ENCODE results near the gene COMT.

The COMT gene

DNA sequence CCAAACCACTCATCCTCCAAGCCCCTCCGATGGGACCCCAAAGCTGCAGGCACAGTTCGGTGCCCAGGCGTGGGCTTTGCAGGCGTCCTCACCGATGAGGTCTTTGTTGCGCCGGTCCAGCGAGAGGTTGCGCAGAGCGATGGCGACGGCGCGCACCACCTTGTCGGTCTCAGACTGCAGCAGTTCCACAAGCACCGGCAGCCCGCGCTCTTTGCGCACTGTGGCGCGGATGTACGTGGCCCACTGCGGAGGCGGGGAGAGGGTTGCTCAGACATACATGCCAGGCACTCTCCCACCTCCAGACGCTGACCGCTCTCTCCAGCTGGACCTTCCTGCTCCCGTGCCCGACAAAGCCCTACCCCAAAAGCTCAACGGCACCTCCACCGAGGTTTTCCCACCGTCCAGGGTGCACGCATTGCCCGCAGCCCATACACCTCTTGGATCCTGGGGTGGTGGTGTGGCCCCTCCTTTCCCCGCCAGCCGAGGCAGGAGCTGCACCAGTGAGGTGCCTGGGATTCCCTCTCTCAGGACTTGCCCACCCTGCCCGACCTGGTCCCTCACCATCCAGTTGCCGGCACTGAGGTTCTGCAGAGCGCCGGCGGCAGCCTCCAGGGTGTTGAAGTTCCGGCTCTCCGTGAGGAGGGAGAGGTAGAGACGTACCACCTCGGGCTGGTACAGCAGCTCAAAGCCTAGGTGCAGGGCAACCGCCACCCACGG, 32.1 kb downstream of the COMT start:
- DNase-seq (ENCODE audit: extremely low spot score): no peak
- TF ChIP-seq ARNT (IDR thresholded peaks at IDR 0.05) (no peak), ZNF384 (IDR thresholded peaks at IDR 0.05) (no peak), L3MBTL2 (conservative IDR thresholded peaks at IDR 0.05) (no peak), NFRKB (IDR thresholded peaks at IDR 0.05) (no peak), HDGF (IDR thresholded peaks at IDR 0.05; ENCODE audit: borderline replicate concordance) (no peak), ELF4 (IDR thresholded peaks at IDR 0.05) (no peak), CTBP1 (IDR thresholded peaks at IDR 0.05; ENCODE audit: borderline replicate concordance) (no peak), FOXA1 (IDR thresholded peaks at IDR 0.05) (no peak)
- ChIA-PET CTCF (interaction anchor here (3.2 kb wide), 1 partner anchor 40 kb away, joined by 17 read pairs; no protein-coding TSS in a partner anchor), POLR2A (interaction anchor here (1.1 to 2.4 kb wide), 3 partner anchors 11 to 47 kb away, joined by 3 to 25 read pairs (median 4); partner anchors contain the start of gene TANGO2)

DNA sequence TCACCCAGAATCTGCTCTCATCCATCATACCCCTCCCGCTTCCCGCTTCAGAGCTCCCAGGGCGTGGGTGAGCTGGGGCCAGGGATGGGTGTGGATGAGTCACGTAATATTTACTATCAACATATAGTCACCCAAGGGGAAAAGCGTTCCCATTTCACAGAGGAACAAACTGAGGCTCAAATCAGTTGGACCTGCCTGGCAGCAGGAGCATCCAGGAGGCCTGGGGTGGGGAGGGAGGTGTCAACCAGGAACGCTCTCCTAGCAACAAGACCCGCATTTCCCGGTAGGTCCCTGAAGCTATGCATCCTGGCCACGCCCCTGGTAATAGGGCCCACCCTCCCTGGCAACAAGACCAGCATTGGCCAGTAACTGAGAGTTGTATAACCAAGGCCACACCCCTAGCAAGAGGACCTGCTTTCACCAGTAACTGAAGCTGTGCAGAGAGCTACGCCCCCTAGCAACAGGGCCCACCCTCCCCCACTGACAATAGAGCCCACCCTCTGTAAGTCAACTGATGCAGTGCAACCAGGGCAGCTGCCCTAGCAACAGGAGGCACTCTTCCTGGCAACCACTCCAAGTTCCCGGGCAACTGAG, 32.8 kb downstream of the COMT start:
- CTCF ChIA-PET: interaction anchor here (3.2 kb wide), 1 partner anchor 39 kb away, joined by 17 read pairs; no protein-coding TSS in a partner anchor
- TF ChIP-seq ZNF384 (IDR thresholded peaks at IDR 0.05) (no peak), CTBP1 (IDR thresholded peaks at IDR 0.05; ENCODE audit: borderline replicate concordance) (no peak)
- peak; percentile 91 for DNase-seq (ENCODE audit: extremely low spot score)
- POLR2A ChIA-PET: interaction anchor here (0.9 to 2.4 kb wide), 5 partner anchors 11 to 47 kb away, joined by 3 to 25 read pairs (median 4); partner anchors contain the start of gene TANGO2

DNA sequence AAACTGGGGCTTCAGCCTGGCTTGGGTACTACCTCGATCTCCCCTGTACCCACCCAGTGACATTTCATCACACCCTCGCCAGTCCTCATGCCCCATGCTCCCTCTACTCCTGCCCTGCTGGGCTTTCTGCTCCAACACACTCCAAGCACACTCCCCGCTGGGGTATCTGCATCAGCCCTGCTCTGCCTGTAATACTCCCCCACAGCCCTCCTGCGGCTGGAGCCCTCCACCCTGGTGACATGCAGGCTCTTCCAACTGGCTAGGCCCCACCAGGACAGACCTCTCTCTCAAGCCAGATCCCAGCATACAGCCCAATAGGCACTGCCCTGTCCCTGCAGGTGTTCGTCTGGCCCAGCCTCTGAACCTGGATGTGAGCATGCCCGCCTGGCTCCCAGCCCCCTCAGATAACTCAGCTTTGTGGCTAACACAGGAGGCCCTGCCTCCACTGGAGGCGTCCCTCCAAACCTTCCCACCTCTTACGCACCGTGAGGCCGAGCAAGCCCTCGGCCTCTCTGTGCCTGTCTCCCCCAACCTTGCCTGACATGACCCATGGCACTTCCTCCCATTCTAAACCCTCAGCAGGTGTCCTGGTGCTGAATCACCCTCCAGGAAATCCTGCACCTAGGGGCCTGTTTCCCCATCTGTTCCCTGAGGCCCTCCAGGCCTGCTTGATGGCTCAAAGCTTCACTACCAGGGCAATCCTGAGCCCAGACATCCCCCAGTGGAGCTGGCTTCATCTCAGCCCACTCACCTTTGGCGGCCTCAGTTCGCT, 33.5 kb downstream of the COMT start:
- no peak for DNase-seq (ENCODE audit: extremely low spot score)
- ChIA-PET POLR2A (interaction anchor here (0.9 to 2.4 kb wide), 5 partner anchors 10 to 46 kb away, joined by 3 to 25 read pairs (median 4); partner anchors contain the start of gene TANGO2), CTCF (interaction anchor here (3.2 kb wide), 1 partner anchor 39 kb away, joined by 17 read pairs; no protein-coding TSS in a partner anchor)
- TF ChIP-seq TARDBP (IDR thresholded peaks at IDR 0.05): no peak
- TF ChIP-seq FOXA1 (IDR thresholded peaks at IDR 0.05): no peak
- no peak for TF ChIP-seq BHLHE40 (IDR thresholded peaks at IDR 0.05; ENCODE audit: borderline replicate concordance)
- TF ChIP-seq, protein P1, sequence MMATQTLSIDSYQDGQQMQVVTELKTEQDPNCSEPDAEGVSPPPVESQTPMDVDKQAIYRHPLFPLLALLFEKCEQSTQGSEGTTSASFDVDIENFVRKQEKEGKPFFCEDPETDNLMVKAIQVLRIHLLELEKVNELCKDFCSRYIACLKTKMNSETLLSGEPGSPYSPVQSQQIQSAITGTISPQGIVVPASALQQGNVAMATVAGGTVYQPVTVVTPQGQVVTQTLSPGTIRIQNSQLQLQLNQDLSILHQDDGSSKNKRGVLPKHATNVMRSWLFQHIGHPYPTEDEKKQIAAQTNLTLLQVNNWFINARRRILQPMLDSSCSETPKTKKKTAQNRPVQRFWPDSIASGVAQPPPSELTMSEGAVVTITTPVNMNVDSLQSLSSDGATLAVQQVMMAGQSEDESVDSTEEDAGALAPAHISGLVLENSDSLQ (IDR thresholded peaks at IDR 0.05): no peak
- TF ChIP-seq NFRKB (IDR thresholded peaks at IDR 0.05): no peak
- no peak for TF ChIP-seq L3MBTL2 (conservative IDR thresholded peaks at IDR 0.05)
- TF ChIP-seq ZNF384 (IDR thresholded peaks at IDR 0.05): no peak
- no peak for TF ChIP-seq ARNT (IDR thresholded peaks at IDR 0.05)
- no peak for TF ChIP-seq FOXK2 (IDR thresholded peaks at IDR 0.05)
- no peak for TF ChIP-seq SP1 (IDR thresholded peaks at IDR 0.05)
- TF ChIP-seq ELF4 (IDR thresholded peaks at IDR 0.05): no peak
- no peak for TF ChIP-seq FOXM1 (IDR thresholded peaks at IDR 0.05; ENCODE audit: borderline replicate concordance)
- TF ChIP-seq CTBP1 (IDR thresholded peaks at IDR 0.05; ENCODE audit: borderline replicate concordance): no peak
- TF ChIP-seq HDGF (IDR thresholded peaks at IDR 0.05; ENCODE audit: borderline replicate concordance): no peak
- TF ChIP-seq SUZ12 (IDR thresholded peaks at IDR 0.05): no peak
- no peak for TF ChIP-seq LEF1 (IDR thresholded peaks at IDR 0.05; ENCODE audit: borderline replicate concordance)

DNA sequence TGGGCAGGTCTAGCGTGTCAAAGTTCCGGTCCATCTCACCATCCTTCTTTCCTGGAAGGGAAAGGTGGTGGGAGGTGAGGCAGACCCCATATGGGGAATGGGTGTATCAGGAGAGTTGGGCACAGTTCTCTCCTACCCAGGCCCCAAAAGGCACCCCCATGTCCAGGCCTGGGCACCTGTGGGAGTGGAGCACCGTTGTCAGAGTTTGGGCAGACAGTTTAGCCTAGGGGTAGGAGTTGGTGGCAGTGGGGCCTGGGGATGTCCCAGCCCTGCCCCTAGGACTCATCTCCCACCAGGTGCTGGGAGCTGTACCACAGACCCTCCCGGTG, 34.1 kb downstream of the COMT start:
- TF ChIP-seq L3MBTL2 (conservative IDR thresholded peaks at IDR 0.05) (no peak), CTBP1 (IDR thresholded peaks at IDR 0.05; ENCODE audit: borderline replicate concordance) (no peak), SUZ12 (IDR thresholded peaks at IDR 0.05) (no peak), SP1 (IDR thresholded peaks at IDR 0.05) (no peak), ELF4 (IDR thresholded peaks at IDR 0.05) (no peak), FOXK2 (IDR thresholded peaks at IDR 0.05) (no peak), ZNF384 (IDR thresholded peaks at IDR 0.05) (no peak), HDGF (IDR thresholded peaks at IDR 0.05; ENCODE audit: borderline replicate concordance) (no peak), NFRKB (IDR thresholded peaks at IDR 0.05) (no peak), FOXA1 (IDR thresholded peaks at IDR 0.05) (no peak), TARDBP (IDR thresholded peaks at IDR 0.05) (no peak), LEF1 (IDR thresholded peaks at IDR 0.05; ENCODE audit: borderline replicate concordance) (no peak), BHLHE40 (IDR thresholded peaks at IDR 0.05; ENCODE audit: borderline replicate concordance) (no peak), ARNT (IDR thresholded peaks at IDR 0.05) (no peak), FOXM1 (IDR thresholded peaks at IDR 0.05; ENCODE audit: borderline replicate concordance) (no peak)
- TF ChIP-seq, protein P1 (IDR thresholded peaks at IDR 0.05): no peak
- ChIA-PET CTCF (interaction anchor here (3.2 kb wide), 1 partner anchor 38 kb away, joined by 17 read pairs; no protein-coding TSS in a partner anchor), POLR2A (interaction anchor here (1.2 to 2.4 kb wide), 2 partner anchors 9 to 33 kb away, joined by 3 to 25 read pairs; no protein-coding TSS in a partner anchor)
- DNase-seq (ENCODE audit: extremely low spot score): no peak

DNA sequence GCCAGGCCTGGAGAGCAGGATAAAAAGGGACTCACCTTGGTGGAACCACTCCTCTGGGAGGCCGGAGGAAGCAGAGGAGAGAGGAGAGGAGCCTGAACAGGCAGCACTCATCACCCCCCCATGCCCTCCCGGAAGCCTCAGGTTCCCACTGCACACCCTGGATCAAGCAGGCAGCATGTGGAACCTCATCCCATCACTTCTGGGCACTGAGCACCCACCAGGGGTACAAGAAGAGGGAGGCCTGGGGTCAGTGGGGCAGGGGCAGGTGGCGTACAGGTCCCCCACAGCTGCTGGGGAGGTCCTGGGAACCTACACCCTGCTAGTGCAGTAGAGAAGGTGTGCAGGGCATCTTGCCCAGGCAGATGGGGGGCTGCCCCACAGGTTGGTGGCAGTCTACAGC, 35.1 kb downstream of the COMT start:
- TF ChIP-seq CTBP1 (IDR thresholded peaks at IDR 0.05; ENCODE audit: borderline replicate concordance) (no peak), HDGF (IDR thresholded peaks at IDR 0.05; ENCODE audit: borderline replicate concordance) (no peak), SP1 (IDR thresholded peaks at IDR 0.05) (no peak), NFRKB (IDR thresholded peaks at IDR 0.05) (no peak), LEF1 (IDR thresholded peaks at IDR 0.05; ENCODE audit: borderline replicate concordance) (no peak), FOXA1 (IDR thresholded peaks at IDR 0.05) (no peak), TARDBP (IDR thresholded peaks at IDR 0.05) (no peak), FOXM1 (IDR thresholded peaks at IDR 0.05; ENCODE audit: borderline replicate concordance) (no peak), BHLHE40 (IDR thresholded peaks at IDR 0.05; ENCODE audit: borderline replicate concordance) (no peak), SUZ12 (IDR thresholded peaks at IDR 0.05) (no peak), ARNT (IDR thresholded peaks at IDR 0.05) (no peak), FOXK2 (IDR thresholded peaks at IDR 0.05) (no peak), ZNF384 (IDR thresholded peaks at IDR 0.05) (no peak), L3MBTL2 (conservative IDR thresholded peaks at IDR 0.05) (no peak), ELF4 (IDR thresholded peaks at IDR 0.05) (no peak)
- TF ChIP-seq, protein P1 (IDR thresholded peaks at IDR 0.05): no peak
- ChIA-PET CTCF (no interaction called here), POLR2A (no interaction called here)
- DNase-seq (ENCODE audit: extremely low spot score): no peak

All from HEK293T (cell line).